HepG2 (cell line): ENCODE data around the gene NAT9. TPM values are rescaled to one million over a fixed set of nuclear protein-coding genes. Genes with fewer than 3 reads are reported as not detected.

Experiments used
- CEBPB ChIP-seq: IDR thresholded peaks from 2 replicates; pipeline ENCODE4 v1.6.1; 2011; ENCODE audit warnings: low read depth, low read length, improper control_type of control experiment, borderline replicate concordance
- CHD2 ChIP-seq: IDR thresholded peaks from 2 replicates; pipeline ENCODE4 v1.6.1; 2011; ENCODE audit warnings: low read depth, low read length, improper control_type of control experiment
- EEA1 ChIP-seq: sonication (generic); formaldehyde crosslinking; IDR thresholded peaks from 2 replicates; pipeline ENCODE4 v1.5.1; 2020; ENCODE audit warnings: mild to moderate bottlenecking, missing genetic modification reagents, borderline replicate concordance
- GLI4 ChIP-seq: sonication (generic); formaldehyde crosslinking; IDR thresholded peaks from 2 replicates; pipeline ENCODE4 v1.5.1; 2020; ENCODE audit warnings: missing genetic modification reagents, mild to moderate bottlenecking, moderate library complexity, borderline replicate concordance
- NFAT5 ChIP-seq: sonication (generic); formaldehyde crosslinking; IDR thresholded peaks from 2 replicates; pipeline ENCODE4 v1.4.0; 2020; ENCODE audit warnings: missing genetic modification reagents
- REPIN1 ChIP-seq: sonication (generic); formaldehyde crosslinking; IDR thresholded peaks from 2 replicates; pipeline ENCODE4 v1.8.0; 2022; ENCODE audit warnings: missing genetic modification reagents, low read depth, mild to moderate bottlenecking, borderline replicate concordance
- RFX3 ChIP-seq: IDR thresholded peaks from 2 replicates; pipeline ENCODE4 v1.6.1; 2016; ENCODE audit warnings: missing biosample characterization, missing genetic modification reagents
- TBP ChIP-seq: sonication (generic); formaldehyde crosslinking; IDR thresholded peaks from 2 replicates; pipeline ENCODE4 v1.5.0; 2020; ENCODE audit warnings: missing genetic modification reagents
- ZNF232 ChIP-seq: sonication (generic); formaldehyde crosslinking; IDR thresholded peaks from 2 replicates; pipeline ENCODE4 v1.4.0; 2020; ENCODE audit warnings: missing genetic modification reagents, borderline replicate concordance
- ZNF260 ChIP-seq: sonication (generic); formaldehyde crosslinking; IDR thresholded peaks from 2 replicates; pipeline ENCODE4 v1.4.0; 2020; ENCODE audit warnings: missing genetic modification reagents, low read depth, mild to moderate bottlenecking, borderline replicate concordance
- ZNF407 ChIP-seq: sonication (generic); formaldehyde crosslinking; IDR thresholded peaks from one replicate; pipeline ENCODE4 v1.5.1; 2020; ENCODE audit warnings: mild to moderate bottlenecking, missing genetic modification reagents; ENCODE audit errors: not compliant biosample characterization
- ZNF704 ChIP-seq: sonication (generic); formaldehyde crosslinking; IDR thresholded peaks from 2 replicates; pipeline ENCODE4 v1.8.1; 2023; ENCODE audit warnings: mild to moderate bottlenecking, inconsistent platforms, moderate library complexity, missing genetic modification reagents, borderline replicate concordance
- polyA plus RNA-seq, 8 experiments: library from polyadenylated mRNA; depleted of rRNA in 3 of 8; stranded (reverse) in 7 of 8; unstranded in 1 of 8; fragments of >200 nt; fragmentation: Illumina TruSeq in 4 of 8; extraction: Trizol in 4 of 8; gene quantifications; 2 replicates each; pipeline versions ENCODE4 v1.2.1 to v1.2.3, GENCODE V29; 2011 to 2016; ENCODE audit warnings: low read depth in 4 of 8, missing spikeins in 1 of 8, mixed read lengths in 1 of 8; ENCODE audit not compliant: insufficient read depth in 1 of 8
- total RNA-seq, 5 experiments: library from RNA; depleted of rRNA; stranded (reverse); fragments of >200 nt; fragmentation: Illumina TruSeq; extraction: Trizol; gene quantifications; 2 replicates each; pipeline ENCODE4 v1.2.3, GENCODE V29; 2016; ENCODE audit warnings: low read depth in 1 of 5

The NAT9 gene
- total and polyA plus RNA-seq, 2 of the 13 experiments (the other 11 are each of a cell fraction or from before 2014, with no cell fraction given): 39.7 to 44.2 TPM

DNA sequence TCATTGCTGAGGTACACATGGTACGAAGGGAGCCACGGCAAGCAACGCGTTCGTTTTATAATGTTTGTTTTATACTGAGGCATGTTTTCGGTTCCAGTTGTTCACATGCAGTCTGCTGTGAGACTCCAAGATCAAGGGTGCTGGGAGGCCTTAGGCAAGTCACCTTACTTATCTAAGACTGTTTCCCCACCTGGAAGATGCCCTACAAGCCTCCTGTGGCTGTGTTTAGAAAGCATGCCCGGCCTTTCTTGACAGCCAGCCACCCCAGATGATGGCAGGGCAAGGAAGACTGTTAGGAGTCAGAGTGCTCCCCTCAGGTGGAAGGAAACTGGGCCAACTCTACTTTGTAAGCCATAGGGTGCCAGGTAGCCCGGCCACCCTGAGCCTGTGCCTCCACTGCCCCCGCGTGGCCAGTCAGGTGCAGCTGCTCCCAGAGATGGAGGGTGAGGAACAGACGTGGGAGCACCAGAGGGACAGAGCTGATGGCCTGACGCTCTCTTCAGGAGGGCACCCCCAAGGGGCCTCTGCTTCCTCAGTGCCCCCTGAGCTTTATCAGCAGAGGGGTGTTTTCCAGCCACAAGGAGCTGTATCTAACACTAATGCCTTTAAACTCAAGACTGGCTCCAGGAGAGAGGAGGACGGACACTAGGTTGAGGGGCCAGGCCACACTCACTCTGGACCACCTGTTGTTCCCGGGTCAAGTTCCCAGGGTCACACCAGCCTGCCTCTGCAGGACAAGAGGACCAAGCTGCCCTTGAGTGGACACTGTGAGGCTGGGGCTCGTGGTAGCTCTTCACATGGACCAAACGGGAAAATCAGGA, 5.4 kb downstream of the NAT9 start (continued):
- no peak for TF ChIP-seq ZNF407 (CRISPR knock-in tag)
- no peak for TF ChIP-seq NFAT5 (CRISPR knock-in tag)
- no peak for TF ChIP-seq RFX3 (CRISPR knock-in tag)
- no peak for TF ChIP-seq GLI4 (CRISPR knock-in tag)
- TF ChIP-seq REPIN1: peak; percentile 89; the same call in 1 of the 2 replicates
- no peak for TF ChIP-seq ZNF704 (CRISPR knock-in tag)
- TF ChIP-seq ZNF260 (CRISPR knock-in tag): no peak
- no peak; the same call in 1 of the 2 replicates for TF ChIP-seq ZNF232
- TF ChIP-seq CEBPB: no peak
- 0 out of 2 replicates have a peak, but pooled peaks have one; percentile 13 for TF ChIP-seq EEA1 (CRISPR knock-in tag)
- no peak for TF ChIP-seq TBP (CRISPR knock-in tag)
- TF ChIP-seq CHD2: no peak
